Panc1 (cell line): ENCODE data around the gene LBR. TPM values are rescaled to one million over a fixed set of nuclear protein-coding genes. Genes with fewer than 3 reads are reported as not detected.

ENCODE experiments used
- ATAC-seq: fragments of 200-7000 bp; cut with Tn5 transposase; 2 replicates; pipeline ENCODE4 v1.9.1; 2020; ENCODE audit warnings: mild to moderate bottlenecking, moderate library complexity
- BruUV-seq: library from RNA; stranded (reverse); fragments of 400-500 nt; replicated peaks from 2 replicates; lab custom pipeline; 2021; lab: Mats Ljungman, UMichigan
- CTCF ChIA-PET: fragments of 300-600 bp; sonication (Branson Sonifier 250); formaldehyde crosslinking; loops from one replicate; lab custom pipeline; 2022; ENCODE audit warnings: antibody characterized with exemption; lab: Charles Lee
- POLR2A ChIA-PET: fragments of 300-600 bp; sonication (Branson Sonifier 250); formaldehyde crosslinking; loops from one replicate; lab custom pipeline; 2022; ENCODE audit warnings: antibody characterized with exemption; lab: Charles Lee
- DNase-seq: peaks from one replicate; pipeline ENCODE4 v3.0.0-alpha.2; 2010; ENCODE audit warnings: low read depth, low spot score
- H3K27ac ChIP-seq: 2 replicates; pipeline ENCODE4 v1.5.1; 2011; ENCODE audit warnings: mild to moderate bottlenecking, low read length, inconsistent platforms
- H3K27me3 ChIP-seq: fragments of 200-500 bp; sonication (Bioruptor generic); 2 replicates; pipeline ENCODE4 v1.6.0; 2014; ENCODE audit warnings: low read length, inconsistent platforms; ENCODE audit not compliant: control insufficient read depth, insufficient read depth
- H3K36me3 ChIP-seq: fragments of 200-500 bp; sonication (Bioruptor generic); 2 replicates; pipeline ENCODE4 v1.5.1; 2014; ENCODE audit warnings: inconsistent platforms, mild to moderate bottlenecking, low read length, moderate library complexity; ENCODE audit not compliant: control insufficient read depth, insufficient read depth
- H3K4me1 ChIP-seq: 2 replicates; pipeline ENCODE4 v1.5.1; 2011; ENCODE audit warnings: inconsistent platforms, mild to moderate bottlenecking, low read length, moderate library complexity; ENCODE audit not compliant: control insufficient read depth, insufficient read depth
- H3K4me3 ChIP-seq, 2 experiments: 2 replicates each; pipeline ENCODE4 v1.5.1; 2011 to 2012; ENCODE audit warnings: low read depth in 2 of 2, low read length in 2 of 2, mild to moderate bottlenecking in 2 of 2, inconsistent platforms in 1 of 2, moderate library complexity in 1 of 2
- H3K9me3 ChIP-seq: fragments of 200-500 bp; sonication (Bioruptor generic); 2 replicates; pipeline ENCODE4 v1.5.1; 2014; ENCODE audit warnings: low read depth, mild to moderate bottlenecking, inconsistent platforms, low read length, moderate library complexity; ENCODE audit not compliant: control insufficient read depth, insufficient read depth
- POLR2AphosphoS5 ChIP-seq: IDR thresholded peaks from 2 replicates; pipeline ENCODE4 v1.6.1; 2012; ENCODE audit warnings: mild to moderate bottlenecking, low read depth, low read length, moderate library complexity
- SIN3A ChIP-seq: IDR thresholded peaks from 2 replicates; pipeline ENCODE4 v1.6.1; 2012; ENCODE audit warnings: low read depth, mild to moderate bottlenecking, low read length, moderate library complexity, borderline replicate concordance; ENCODE audit not compliant: insufficient read depth
- TCF7L2 ChIP-seq: IDR thresholded peaks from 2 replicates; pipeline ENCODE4 v1.6.1; 2011; ENCODE audit warnings: mild to moderate bottlenecking, low read depth, low read length, inconsistent platforms
- in situ Hi-C: cut with HindIII; loops from 2 replicates; pipeline ENCODE4 v1.10.0; 2016; ENCODE audit warnings: low sequenced_read_pairs, low pct_unique_long_range_greater_than_20kb
- intact Hi-C: fragments of 100-400 bp; cut with micrococcal nuclease; formaldehyde crosslinking; loops from one replicate; pipeline ENCODE4 v1.10.0; 2022; ENCODE audit not compliant: unreplicated experiment
- total RNA-seq: library from RNA; stranded (reverse); gene quantifications from one replicate; pipeline ENCODE4 v1.2.1, GENCODE V29; 2021; ENCODE audit not compliant: unreplicated experiment
- TF ChIP-seq, protein P1 (sequence below): fragments of 450-650 bp; IDR thresholded peaks from 2 replicates; pipeline ENCODE4 v1.5.1; 2017; ENCODE audit warnings: mild to moderate bottlenecking
- TF ChIP-seq, protein P2 (sequence below), 2 experiments: IDR thresholded peaks; 2 replicates each; pipeline ENCODE4 v1.6.1; 2011 to 2012; ENCODE audit warnings: low read depth in 2 of 2, control low read depth in 1 of 2, low read length in 1 of 2, mild to moderate bottlenecking in 1 of 2, moderate library complexity in 1 of 2; ENCODE audit not compliant: insufficient read depth in 1 of 2

Gene LBR
- total RNA-seq, 1 experiment from 2014 or later = 58.2 TPM

DNA sequence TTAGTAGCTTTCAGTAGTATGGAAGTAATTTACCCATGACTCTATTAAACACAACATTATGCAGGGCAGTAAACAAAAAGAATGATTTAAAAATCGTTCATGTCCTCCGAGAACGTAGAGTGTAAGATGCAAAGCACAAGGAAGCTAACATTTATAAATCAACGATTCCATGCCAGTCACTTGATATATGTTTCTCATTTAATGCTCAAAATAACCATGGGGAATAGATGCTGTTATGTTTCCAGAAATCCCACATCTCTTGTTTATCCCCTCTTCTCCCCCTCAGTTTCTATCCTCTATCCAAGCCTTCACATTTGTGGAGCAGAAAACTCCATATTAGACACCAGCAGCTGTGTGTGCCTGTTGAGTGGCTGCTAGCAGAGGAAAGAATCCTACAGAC lies 52.8 kb downstream of the LBR start:
- DNase-seq = no peak
- Histone ChIP-seq H3K4me1 (no peaks in the 10 kb centered on the region), H3K27ac (no peak overlapping the region), H3K27me3 (no peaks in the 10 kb centered on the region), H3K4me3 (no peak overlapping the region), H3K36me3 (no peaks in the 10 kb centered on the region), H3K9me3 (no peaks in the 10 kb centered on the region)
- ChIA-PET POLR2A (no interaction called here), CTCF (no interaction called here)
- no TSS peak for BruUV-seq
- intact Hi-C loops (no loop called here), in situ Hi-C loops (no loop called here)
- TF ChIP-seq, protein P1, sequence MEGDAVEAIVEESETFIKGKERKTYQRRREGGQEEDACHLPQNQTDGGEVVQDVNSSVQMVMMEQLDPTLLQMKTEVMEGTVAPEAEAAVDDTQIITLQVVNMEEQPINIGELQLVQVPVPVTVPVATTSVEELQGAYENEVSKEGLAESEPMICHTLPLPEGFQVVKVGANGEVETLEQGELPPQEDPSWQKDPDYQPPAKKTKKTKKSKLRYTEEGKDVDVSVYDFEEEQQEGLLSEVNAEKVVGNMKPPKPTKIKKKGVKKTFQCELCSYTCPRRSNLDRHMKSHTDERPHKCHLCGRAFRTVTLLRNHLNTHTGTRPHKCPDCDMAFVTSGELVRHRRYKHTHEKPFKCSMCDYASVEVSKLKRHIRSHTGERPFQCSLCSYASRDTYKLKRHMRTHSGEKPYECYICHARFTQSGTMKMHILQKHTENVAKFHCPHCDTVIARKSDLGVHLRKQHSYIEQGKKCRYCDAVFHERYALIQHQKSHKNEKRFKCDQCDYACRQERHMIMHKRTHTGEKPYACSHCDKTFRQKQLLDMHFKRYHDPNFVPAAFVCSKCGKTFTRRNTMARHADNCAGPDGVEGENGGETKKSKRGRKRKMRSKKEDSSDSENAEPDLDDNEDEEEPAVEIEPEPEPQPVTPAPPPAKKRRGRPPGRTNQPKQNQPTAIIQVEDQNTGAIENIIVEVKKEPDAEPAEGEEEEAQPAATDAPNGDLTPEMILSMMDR = no peak
- TF ChIP-seq SIN3A = no peak
- TF ChIP-seq TCF7L2 = no peak
- TF ChIP-seq POLR2AphosphoS5 = no peak
- TF ChIP-seq, protein P2, sequence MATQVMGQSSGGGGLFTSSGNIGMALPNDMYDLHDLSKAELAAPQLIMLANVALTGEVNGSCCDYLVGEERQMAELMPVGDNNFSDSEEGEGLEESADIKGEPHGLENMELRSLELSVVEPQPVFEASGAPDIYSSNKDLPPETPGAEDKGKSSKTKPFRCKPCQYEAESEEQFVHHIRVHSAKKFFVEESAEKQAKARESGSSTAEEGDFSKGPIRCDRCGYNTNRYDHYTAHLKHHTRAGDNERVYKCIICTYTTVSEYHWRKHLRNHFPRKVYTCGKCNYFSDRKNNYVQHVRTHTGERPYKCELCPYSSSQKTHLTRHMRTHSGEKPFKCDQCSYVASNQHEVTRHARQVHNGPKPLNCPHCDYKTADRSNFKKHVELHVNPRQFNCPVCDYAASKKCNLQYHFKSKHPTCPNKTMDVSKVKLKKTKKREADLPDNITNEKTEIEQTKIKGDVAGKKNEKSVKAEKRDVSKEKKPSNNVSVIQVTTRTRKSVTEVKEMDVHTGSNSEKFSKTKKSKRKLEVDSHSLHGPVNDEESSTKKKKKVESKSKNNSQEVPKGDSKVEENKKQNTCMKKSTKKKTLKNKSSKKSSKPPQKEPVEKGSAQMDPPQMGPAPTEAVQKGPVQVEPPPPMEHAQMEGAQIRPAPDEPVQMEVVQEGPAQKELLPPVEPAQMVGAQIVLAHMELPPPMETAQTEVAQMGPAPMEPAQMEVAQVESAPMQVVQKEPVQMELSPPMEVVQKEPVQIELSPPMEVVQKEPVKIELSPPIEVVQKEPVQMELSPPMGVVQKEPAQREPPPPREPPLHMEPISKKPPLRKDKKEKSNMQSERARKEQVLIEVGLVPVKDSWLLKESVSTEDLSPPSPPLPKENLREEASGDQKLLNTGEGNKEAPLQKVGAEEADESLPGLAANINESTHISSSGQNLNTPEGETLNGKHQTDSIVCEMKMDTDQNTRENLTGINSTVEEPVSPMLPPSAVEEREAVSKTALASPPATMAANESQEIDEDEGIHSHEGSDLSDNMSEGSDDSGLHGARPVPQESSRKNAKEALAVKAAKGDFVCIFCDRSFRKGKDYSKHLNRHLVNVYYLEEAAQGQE (IDR thresholded peaks at IDR 0.05; ENCODE audit: insufficient read depth in 1 of 2, low read depth in 2 of 2, low read length in 1 of 2) = no peak
- ATAC-seq = no peak

DNA sequence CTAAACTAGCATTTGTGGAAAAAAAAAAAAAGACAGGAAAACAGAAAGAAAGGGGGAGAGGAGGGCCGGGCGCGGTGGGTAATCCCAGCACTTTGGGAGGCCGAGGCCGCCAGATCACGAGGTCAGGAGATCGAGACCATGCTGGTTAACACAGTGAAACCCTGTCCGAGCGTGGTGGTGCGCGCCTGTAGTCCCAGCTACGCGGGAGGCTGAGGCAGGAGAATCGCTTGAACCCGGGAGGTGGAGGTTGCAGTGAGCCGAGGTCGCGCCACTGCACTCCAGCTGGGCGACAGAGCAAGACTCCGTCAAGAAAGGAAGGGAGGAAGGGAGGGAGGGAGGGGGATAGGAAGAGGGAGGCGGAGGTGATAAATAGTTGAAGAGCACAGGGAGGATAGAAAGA lies 54.7 kb downstream of the LBR start:
- CTCF ChIA-PET = no interaction called here
- DNase-seq (no peak), ATAC-seq (no peak)
- no peaks in the 10 kb centered on the region for H3K27me3 ChIP-seq
- in situ Hi-C loops (no loop called here), intact Hi-C loops (no loop called here)
- H3K27ac ChIP-seq = no peak overlapping the region
- POLR2A ChIA-PET = interaction anchor here (0.6 kb wide), 1 partner anchor 468 kb away, joined by 3 read pairs; no protein-coding TSS in a partner anchor
- no peaks in the 10 kb centered on the region for H3K9me3 ChIP-seq
- no peaks in the 10 kb centered on the region for H3K4me1 ChIP-seq
- BruUV-seq = no TSS peak
- TF ChIP-seq SIN3A (no peak), TCF7L2 (no peak), POLR2AphosphoS5 (no peak)
- TF ChIP-seq, protein P1 = no peak
- TF ChIP-seq, protein P2 (IDR thresholded peaks at IDR 0.05; ENCODE audit: insufficient read depth in 1 of 2, low read depth in 2 of 2, low read length in 1 of 2) = no peak
- H3K36me3 ChIP-seq = no peaks in the 10 kb centered on the region
- no peak overlapping the region for H3K4me3 ChIP-seq
